SK-N-SH treated with all-trans-retinoic acid at 6 μM for 48 hours (cell line): ENCODE measurements around the gene KIAA1755.

ENCODE experiments used
- ATAC-seq: fragments of 200-7000 bp; cut with Tn5 transposase; 3 replicates; pipeline ENCODE4 v1.9.1; 2020; ENCODE audit warnings: mild to moderate bottlenecking, moderate library complexity
- ARNTL ChIP-seq: fragments of 450-650 bp; formaldehyde crosslinking; IDR thresholded peaks from 2 replicates; pipeline ENCODE4 v1.5.0; 2020; ENCODE audit warnings: low read depth, mild to moderate bottlenecking, moderate library complexity, borderline replicate concordance
- BACH2 ChIP-seq: fragments of 250-450 bp; sonication (Bioruptor Pico); IDR thresholded peaks from 2 replicates; pipeline ENCODE4 v1.9.0; 2021; ENCODE audit warnings: mild to moderate bottlenecking, borderline replicate concordance
- CSDC2 ChIP-seq: fragments of 250-450 bp; sonication (Bioruptor Pico); IDR thresholded peaks from 2 replicates; pipeline ENCODE4 v1.5.0; 2020; ENCODE audit warnings: mild to moderate bottlenecking, moderate library complexity
- ESRRG ChIP-seq: fragments of 250-450 bp; sonication (Bioruptor Pico); IDR thresholded peaks from 2 replicates; pipeline ENCODE4 v1.6.1; 2021; ENCODE audit warnings: mild to moderate bottlenecking
- GLIS3 ChIP-seq: fragments of 250-450 bp; sonication (Bioruptor Pico); IDR thresholded peaks from 2 replicates; pipeline ENCODE4 v1.5.0; 2020; ENCODE audit warnings: mild to moderate bottlenecking, moderate library complexity
- ISL1 ChIP-seq: fragments of 250-450 bp; sonication (Bioruptor Pico); IDR thresholded peaks from 2 replicates; pipeline ENCODE4 v2.1.2; 2022; ENCODE audit warnings: mild to moderate bottlenecking, moderate library complexity
- OSR1 ChIP-seq: fragments of 250-450 bp; sonication (Bioruptor Pico); IDR thresholded peaks from 2 replicates; pipeline ENCODE4 v1.8.0; 2022; ENCODE audit warnings: moderate library complexity, mild to moderate bottlenecking, inconsistent platforms
- PPARA ChIP-seq: fragments of 250-450 bp; sonication (Bioruptor Pico); IDR thresholded peaks from 2 replicates; pipeline ENCODE4 v1.5.0; 2020; ENCODE audit warnings: mild to moderate bottlenecking, borderline replicate concordance
- RARB ChIP-seq: fragments of 250-450 bp; sonication (Bioruptor Pico); IDR thresholded peaks from 2 replicates; pipeline ENCODE4 v1.8.0; 2021; ENCODE audit warnings: mild to moderate bottlenecking, moderate library complexity
- TCF4 ChIP-seq: fragments of 250-450 bp; sonication (Bioruptor Pico); IDR thresholded peaks from 2 replicates; pipeline ENCODE4 v1.8.0; 2021; ENCODE audit warnings: mild to moderate bottlenecking, moderate library complexity, borderline replicate concordance
- TOX ChIP-seq: fragments of 250-450 bp; sonication (Bioruptor Pico); IDR thresholded peaks from 2 replicates; pipeline ENCODE4 v1.8.0; 2021; ENCODE audit warnings: mild to moderate bottlenecking, moderate library complexity, borderline replicate concordance
- ZC3H10 ChIP-seq: fragments of 250-450 bp; sonication (Bioruptor Pico); IDR thresholded peaks from 2 replicates; pipeline ENCODE4 v1.5.1; 2021; ENCODE audit warnings: mild to moderate bottlenecking, moderate library complexity
- ZFP3 ChIP-seq: fragments of 250-450 bp; sonication (Bioruptor Pico); IDR thresholded peaks from 2 replicates; pipeline ENCODE4 v1.5.0; 2020; ENCODE audit warnings: mild to moderate bottlenecking, moderate library complexity
- ZFP30 ChIP-seq: fragments of 450-650 bp; formaldehyde crosslinking; IDR thresholded peaks from 2 replicates; pipeline ENCODE4 v1.5.0; 2022; ENCODE audit warnings: mild to moderate bottlenecking, moderate library complexity
- ZNF565 ChIP-seq: fragments of 450-650 bp; formaldehyde crosslinking; conservative IDR thresholded peaks from 2 replicates; pipeline ENCODE4 v1.5.0; 2020; ENCODE audit warnings: low read depth, mild to moderate bottlenecking, moderate library complexity
- ZNF70 ChIP-seq: fragments of 450-650 bp; formaldehyde crosslinking; IDR thresholded peaks from 2 replicates; pipeline ENCODE4 v1.5.0; 2020; ENCODE audit warnings: mild to moderate bottlenecking, moderate library complexity
- ZNF8 ChIP-seq: fragments of 450-650 bp; formaldehyde crosslinking; IDR thresholded peaks from 2 replicates; pipeline ENCODE4 v1.5.0; 2020; ENCODE audit warnings: mild to moderate bottlenecking, moderate library complexity
- TF ChIP-seq, protein P1 (sequence below): fragments of 250-450 bp; sonication (Bioruptor Pico); IDR thresholded peaks from 2 replicates; pipeline ENCODE4 v1.5.0; 2020; ENCODE audit warnings: mild to moderate bottlenecking, moderate library complexity
- TF ChIP-seq, protein P2 (sequence below): fragments of 250-450 bp; sonication (Bioruptor Pico); IDR thresholded peaks from 2 replicates; pipeline ENCODE4 v1.8.0; 2021; ENCODE audit warnings: low read depth, mild to moderate bottlenecking, moderate library complexity, borderline replicate concordance
- TF ChIP-seq, protein P3 (sequence below): fragments of 250-450 bp; sonication (Bioruptor Pico); IDR thresholded peaks from 2 replicates; pipeline ENCODE4 v1.5.1; 2020; ENCODE audit warnings: low read depth, mild to moderate bottlenecking, moderate library complexity
- TF ChIP-seq, protein P4 (sequence below): fragments of 250-450 bp; sonication (Bioruptor Pico); IDR thresholded peaks from 2 replicates; pipeline ENCODE4 v1.5.1; 2021; ENCODE audit warnings: mild to moderate bottlenecking, moderate library complexity

The KIAA1755 gene

DNA sequence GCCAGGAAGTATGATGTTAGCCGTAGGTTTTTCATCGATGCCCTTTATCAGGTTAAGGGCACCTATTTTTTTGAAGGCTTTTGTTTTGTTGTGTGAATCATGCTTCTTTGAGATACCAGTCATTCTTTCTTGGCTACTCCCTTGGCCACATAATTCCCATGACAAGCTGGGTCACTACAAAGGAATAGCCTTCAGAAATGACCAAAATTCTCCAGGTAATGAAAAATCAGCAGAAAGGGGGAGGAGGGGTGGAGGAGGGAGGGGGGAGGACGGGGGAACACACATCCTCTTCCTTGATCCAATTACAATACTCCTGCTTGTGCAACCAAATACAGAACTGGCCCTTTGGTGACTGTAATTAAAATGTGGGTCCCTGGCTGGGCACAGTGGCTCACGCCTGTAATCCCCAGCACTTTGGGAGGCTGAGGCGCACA, 73.7 kb downstream of the KIAA1755 start (continued):
- TF ChIP-seq BACH2 (no peak), ZC3H10 (CRISPR knock-in tag) (no peak), ESRRG (CRISPR knock-in tag) (no peak), RARB (CRISPR knock-in tag) (no peak), TCF4 (CRISPR knock-in tag) (no peak)

DNA sequence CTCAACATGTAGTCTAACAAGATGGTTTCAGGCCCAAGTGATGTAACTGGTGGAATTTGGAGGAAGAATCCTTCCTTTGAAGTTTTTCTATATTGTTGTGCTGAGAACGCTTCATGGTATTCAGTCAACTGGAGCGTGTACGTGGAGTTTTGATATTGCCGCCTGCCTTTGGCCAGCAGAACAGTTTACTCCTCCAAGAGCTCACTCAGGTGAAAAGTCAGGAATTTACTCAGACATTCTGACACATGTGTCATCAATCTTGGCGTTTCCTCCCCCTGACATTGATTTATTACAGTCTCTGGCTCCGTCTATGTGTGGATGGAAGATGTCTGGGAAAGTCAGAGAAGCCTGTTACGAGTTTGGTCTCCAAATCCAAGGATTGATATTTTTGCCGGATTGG, 76.4 kb downstream of the KIAA1755 start:
- ATAC-seq, result no peak
- TF ChIP-seq ZNF8 (CRISPR knock-in tag) (no peak), PPARA (CRISPR knock-in tag) (no peak), GLIS3 (CRISPR knock-in tag) (no peak), ZNF70 (no peak), ZNF565 (CRISPR knock-in tag) (no peak), ARNTL (CRISPR knock-in tag) (no peak), CSDC2 (CRISPR knock-in tag) (no peak), TOX (CRISPR knock-in tag) (no peak), ESRRG (CRISPR knock-in tag) (no peak), ISL1 (CRISPR knock-in tag) (no peak), OSR1 (no peak)
- TF ChIP-seq, protein P1, sequence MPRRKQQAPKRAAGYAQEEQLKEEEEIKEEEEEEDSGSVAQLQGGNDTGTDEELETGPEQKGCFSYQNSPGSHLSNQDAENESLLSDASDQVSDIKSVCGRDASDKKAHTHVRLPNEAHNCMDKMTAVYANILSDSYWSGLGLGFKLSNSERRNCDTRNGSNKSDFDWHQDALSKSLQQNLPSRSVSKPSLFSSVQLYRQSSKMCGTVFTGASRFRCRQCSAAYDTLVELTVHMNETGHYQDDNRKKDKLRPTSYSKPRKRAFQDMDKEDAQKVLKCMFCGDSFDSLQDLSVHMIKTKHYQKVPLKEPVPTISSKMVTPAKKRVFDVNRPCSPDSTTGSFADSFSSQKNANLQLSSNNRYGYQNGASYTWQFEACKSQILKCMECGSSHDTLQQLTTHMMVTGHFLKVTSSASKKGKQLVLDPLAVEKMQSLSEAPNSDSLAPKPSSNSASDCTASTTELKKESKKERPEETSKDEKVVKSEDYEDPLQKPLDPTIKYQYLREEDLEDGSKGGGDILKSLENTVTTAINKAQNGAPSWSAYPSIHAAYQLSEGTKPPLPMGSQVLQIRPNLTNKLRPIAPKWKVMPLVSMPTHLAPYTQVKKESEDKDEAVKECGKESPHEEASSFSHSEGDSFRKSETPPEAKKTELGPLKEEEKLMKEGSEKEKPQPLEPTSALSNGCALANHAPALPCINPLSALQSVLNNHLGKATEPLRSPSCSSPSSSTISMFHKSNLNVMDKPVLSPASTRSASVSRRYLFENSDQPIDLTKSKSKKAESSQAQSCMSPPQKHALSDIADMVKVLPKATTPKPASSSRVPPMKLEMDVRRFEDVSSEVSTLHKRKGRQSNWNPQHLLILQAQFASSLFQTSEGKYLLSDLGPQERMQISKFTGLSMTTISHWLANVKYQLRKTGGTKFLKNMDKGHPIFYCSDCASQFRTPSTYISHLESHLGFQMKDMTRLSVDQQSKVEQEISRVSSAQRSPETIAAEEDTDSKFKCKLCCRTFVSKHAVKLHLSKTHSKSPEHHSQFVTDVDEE (CRISPR knock-in tag), result no peak
- TF ChIP-seq, protein P2, sequence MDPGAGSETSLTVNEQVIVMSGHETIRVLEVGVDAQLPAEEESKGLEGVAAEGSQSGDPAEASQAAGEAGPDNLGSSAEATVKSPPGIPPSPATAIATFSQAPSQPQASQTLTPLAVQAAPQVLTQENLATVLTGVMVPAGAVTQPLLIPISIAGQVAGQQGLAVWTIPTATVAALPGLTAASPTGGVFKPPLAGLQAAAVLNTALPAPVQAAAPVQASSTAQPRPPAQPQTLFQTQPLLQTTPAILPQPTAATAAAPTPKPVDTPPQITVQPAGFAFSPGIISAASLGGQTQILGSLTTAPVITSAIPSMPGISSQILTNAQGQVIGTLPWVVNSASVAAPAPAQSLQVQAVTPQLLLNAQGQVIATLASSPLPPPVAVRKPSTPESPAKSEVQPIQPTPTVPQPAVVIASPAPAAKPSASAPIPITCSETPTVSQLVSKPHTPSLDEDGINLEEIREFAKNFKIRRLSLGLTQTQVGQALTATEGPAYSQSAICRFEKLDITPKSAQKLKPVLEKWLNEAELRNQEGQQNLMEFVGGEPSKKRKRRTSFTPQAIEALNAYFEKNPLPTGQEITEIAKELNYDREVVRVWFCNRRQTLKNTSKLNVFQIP (CRISPR knock-in tag), result no peak
- TF ChIP-seq, protein P3, sequence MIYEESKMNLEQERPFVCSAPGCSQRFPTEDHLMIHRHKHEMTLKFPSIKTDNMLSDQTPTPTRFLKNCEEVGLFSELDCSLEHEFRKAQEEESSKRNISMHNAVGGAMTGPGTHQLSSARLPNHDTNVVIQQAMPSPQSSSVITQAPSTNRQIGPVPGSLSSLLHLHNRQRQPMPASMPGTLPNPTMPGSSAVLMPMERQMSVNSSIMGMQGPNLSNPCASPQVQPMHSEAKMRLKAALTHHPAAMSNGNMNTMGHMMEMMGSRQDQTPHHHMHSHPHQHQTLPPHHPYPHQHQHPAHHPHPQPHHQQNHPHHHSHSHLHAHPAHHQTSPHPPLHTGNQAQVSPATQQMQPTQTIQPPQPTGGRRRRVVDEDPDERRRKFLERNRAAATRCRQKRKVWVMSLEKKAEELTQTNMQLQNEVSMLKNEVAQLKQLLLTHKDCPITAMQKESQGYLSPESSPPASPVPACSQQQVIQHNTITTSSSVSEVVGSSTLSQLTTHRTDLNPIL (CRISPR knock-in tag), result no peak

DNA sequence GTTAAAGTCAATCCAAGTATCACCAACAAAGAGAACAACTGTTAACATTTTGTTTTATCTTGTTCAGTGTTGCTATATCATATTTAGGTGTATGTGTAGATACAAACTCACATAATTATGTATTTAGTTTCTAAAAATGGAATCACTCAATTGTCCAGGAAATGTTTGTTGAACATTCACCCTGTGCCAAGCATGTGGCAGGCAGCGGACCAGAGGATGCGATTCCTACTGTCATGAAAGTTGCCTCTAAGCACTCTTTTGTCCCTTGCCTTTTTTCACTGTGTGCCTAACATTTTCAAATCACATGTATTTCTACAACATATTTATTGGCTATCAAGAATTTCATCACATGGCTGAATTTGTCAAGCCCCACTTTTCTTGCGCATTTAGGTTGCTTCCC, 78.6 kb downstream of the KIAA1755 start:
- TF ChIP-seq TCF4 (CRISPR knock-in tag) (no peak), ZNF8 (CRISPR knock-in tag) (no peak), ZFP3 (no peak), ISL1 (CRISPR knock-in tag) (no peak), ZFP30 (CRISPR knock-in tag) (no peak)
- TF ChIP-seq, protein P3 (CRISPR knock-in tag), result no peak
- no peak for ATAC-seq

DNA sequence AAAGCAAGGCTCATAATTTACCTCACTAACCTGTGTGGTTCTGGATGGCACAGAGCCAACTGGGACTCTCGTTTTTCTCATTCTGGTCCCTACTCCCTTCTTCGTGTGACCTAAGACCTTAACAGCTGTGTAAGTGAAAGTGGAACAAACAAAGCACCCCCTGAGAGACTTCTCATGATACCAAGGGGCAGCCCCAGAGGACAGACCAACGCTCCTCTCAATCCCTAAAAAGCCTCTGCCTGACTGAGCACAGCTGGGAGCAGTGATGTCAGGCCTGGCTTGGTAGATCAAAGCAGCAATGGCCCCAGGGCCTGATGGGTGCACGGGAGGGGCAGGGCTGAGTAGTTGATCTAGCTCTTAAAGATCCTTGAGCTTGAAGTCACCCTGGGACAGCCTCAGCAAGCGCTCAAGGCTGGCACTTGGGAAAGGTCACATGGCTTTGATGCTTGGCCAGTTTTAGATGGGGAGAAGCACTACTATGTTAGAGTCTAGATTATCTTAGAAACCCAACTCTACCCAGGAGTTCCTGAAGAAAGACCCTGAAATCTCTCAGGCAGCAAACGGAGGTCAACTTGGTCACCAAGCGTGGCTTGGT, 79.2 kb downstream of the KIAA1755 start:
- peak; percentile 24; the same call in 1 of the 3 replicates for ATAC-seq
- no peak for TF ChIP-seq PPARA (CRISPR knock-in tag)
- TF ChIP-seq, protein P4, sequence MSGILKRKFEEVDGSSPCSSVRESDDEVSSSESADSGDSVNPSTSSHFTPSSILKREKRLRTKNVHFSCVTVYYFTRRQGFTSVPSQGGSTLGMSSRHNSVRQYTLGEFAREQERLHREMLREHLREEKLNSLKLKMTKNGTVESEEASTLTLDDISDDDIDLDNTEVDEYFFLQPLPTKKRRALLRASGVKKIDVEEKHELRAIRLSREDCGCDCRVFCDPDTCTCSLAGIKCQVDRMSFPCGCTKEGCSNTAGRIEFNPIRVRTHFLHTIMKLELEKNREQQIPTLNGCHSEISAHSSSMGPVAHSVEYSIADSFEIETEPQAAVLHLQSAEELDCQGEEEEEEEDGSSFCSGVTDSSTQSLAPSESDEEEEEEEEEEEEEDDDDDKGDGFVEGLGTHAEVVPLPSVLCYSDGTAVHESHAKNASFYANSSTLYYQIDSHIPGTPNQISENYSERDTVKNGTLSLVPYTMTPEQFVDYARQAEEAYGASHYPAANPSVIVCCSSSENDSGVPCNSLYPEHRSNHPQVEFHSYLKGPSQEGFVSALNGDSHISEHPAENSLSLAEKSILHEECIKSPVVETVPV (CRISPR knock-in tag), result no peak
- TF ChIP-seq CSDC2 (CRISPR knock-in tag), result no peak
- no peak for TF ChIP-seq TCF4 (CRISPR knock-in tag)
